ENCODE results near the gene ASTN2. TPM values are rescaled to one million over a fixed set of nuclear protein-coding genes. Genes with fewer than 3 reads are reported as not detected.
"Not testable (repeated sequence)": the region's sequence is repeated elsewhere in the genome, so short reads cannot be mapped to it uniquely, and the experiment has no call there.

Gene ASTN2
- total RNA-seq, 1 experiment from 2014 or later = 7.4 TPM

- Histone ChIP-seq H3K27me3 (ENCODE audit: control insufficient read depth, insufficient read depth, low read length) (no peaks in the 10 kb centered on the region), H3K4me3 (ENCODE audit: insufficient read depth, low read depth, low read length) (no peak overlapping the region), H3K36me3 (replicated peaks; ENCODE audit: control insufficient read depth, insufficient read depth, low read length) (no peaks in the 10 kb centered on the region)
- DNase-seq = peak; percentile 76
These were observed 943.6 kb downstream of the ASTN2 start for GRCh38 chr9:116471093-116471906.

- H3K27me3 ChIP-seq (ENCODE audit: control insufficient read depth, insufficient read depth, low read length) = no peaks in the 10 kb centered on the region
- H3K4me3 ChIP-seq (ENCODE audit: insufficient read depth, low read depth, low read length) = no peak overlapping the region
- no peak for DNase-seq
- no peaks in the 10 kb centered on the region for H3K36me3 ChIP-seq (replicated peaks; ENCODE audit: control insufficient read depth, insufficient read depth, low read length)
These were observed 945.9 kb downstream of the ASTN2 start for GRCh38 chr9:116468793-116469527.

- H3K36me3 ChIP-seq (replicated peaks; ENCODE audit: control insufficient read depth, insufficient read depth, low read length) = no peaks in the 10 kb centered on the region
- no peak for DNase-seq
- no peak overlapping the region for H3K4me3 ChIP-seq (ENCODE audit: insufficient read depth, low read depth, low read length)
- H3K27me3 ChIP-seq (ENCODE audit: control insufficient read depth, insufficient read depth, low read length) = no peaks in the 10 kb centered on the region
These were observed 946.5 kb downstream of the ASTN2 start for GRCh38 chr9:116468369-116468768.

GRCh38 chr9:116467740-116468351 is 947.0 kb downstream of the ASTN2 start:
- Histone ChIP-seq H3K27me3 (ENCODE audit: control insufficient read depth, insufficient read depth, low read length) (no peaks in the 10 kb centered on the region), H3K36me3 (replicated peaks; ENCODE audit: control insufficient read depth, insufficient read depth, low read length) (no peaks in the 10 kb centered on the region), H3K4me3 (ENCODE audit: insufficient read depth, low read depth, low read length) (no peak overlapping the region)
- DNase-seq = no peak

GRCh38 chr9:116466271-116467235 is 948.3 kb downstream of the ASTN2 start:
- no peaks in the 10 kb centered on the region for H3K27me3 ChIP-seq (ENCODE audit: control insufficient read depth, insufficient read depth, low read length)
- H3K4me3 ChIP-seq (ENCODE audit: insufficient read depth, low read depth, low read length) = no peak overlapping the region
- no peaks in the 10 kb centered on the region for H3K36me3 ChIP-seq (replicated peaks; ENCODE audit: control insufficient read depth, insufficient read depth, low read length)
- no peak for DNase-seq

GRCh38 chr9:116465576-116466270 is 949.1 kb downstream of the ASTN2 start:
- H3K27me3 ChIP-seq (ENCODE audit: control insufficient read depth, insufficient read depth, low read length) = no peaks in the 10 kb centered on the region
- no peak for DNase-seq
- no peaks in the 10 kb centered on the region for H3K36me3 ChIP-seq (replicated peaks; ENCODE audit: control insufficient read depth, insufficient read depth, low read length)
- H3K4me3 ChIP-seq (ENCODE audit: insufficient read depth, low read depth, low read length) = no peak overlapping the region

GRCh38 chr9:116464987-116465571 is 949.8 kb downstream of the ASTN2 start:
- Histone ChIP-seq H3K4me3 (ENCODE audit: insufficient read depth, low read depth, low read length) (no peak overlapping the region), H3K27me3 (ENCODE audit: control insufficient read depth, insufficient read depth, low read length) (no peaks in the 10 kb centered on the region), H3K36me3 (replicated peaks; ENCODE audit: control insufficient read depth, insufficient read depth, low read length) (no peaks in the 10 kb centered on the region)
- DNase-seq = no peak

GRCh38 chr9:116464423-116464822 is 950.4 kb downstream of the ASTN2 start:
- Histone ChIP-seq H3K4me3 (ENCODE audit: insufficient read depth, low read depth, low read length) (no peak overlapping the region), H3K27me3 (ENCODE audit: control insufficient read depth, insufficient read depth, low read length) (no peaks in the 10 kb centered on the region), H3K36me3 (replicated peaks; ENCODE audit: control insufficient read depth, insufficient read depth, low read length) (no peaks in the 10 kb centered on the region)
- DNase-seq = no peak

GRCh38 chr9:116461632-116462031 is 953.2 kb downstream of the ASTN2 start:
- H3K4me3 ChIP-seq (ENCODE audit: insufficient read depth, low read depth, low read length) = no peak overlapping the region
- no peaks in the 10 kb centered on the region for H3K36me3 ChIP-seq (replicated peaks; ENCODE audit: control insufficient read depth, insufficient read depth, low read length)
- no peaks in the 10 kb centered on the region for H3K27me3 ChIP-seq (ENCODE audit: control insufficient read depth, insufficient read depth, low read length)
- DNase-seq = no peak

GRCh38 chr9:116460026-116460425 is 954.8 kb downstream of the ASTN2 start:
- Histone ChIP-seq H3K4me3 (ENCODE audit: insufficient read depth, low read depth, low read length) (no peak overlapping the region), H3K36me3 (replicated peaks; ENCODE audit: control insufficient read depth, insufficient read depth, low read length) (no peaks in the 10 kb centered on the region), H3K27me3 (ENCODE audit: control insufficient read depth, insufficient read depth, low read length) (no peaks in the 10 kb centered on the region)
- DNase-seq = no peak

GRCh38 chr9:116459576-116459975 is 955.3 kb downstream of the ASTN2 start:
- H3K36me3 ChIP-seq (replicated peaks; ENCODE audit: control insufficient read depth, insufficient read depth, low read length) = no peaks in the 10 kb centered on the region
- H3K4me3 ChIP-seq (ENCODE audit: insufficient read depth, low read depth, low read length) = no peak overlapping the region
- no peak for DNase-seq
- H3K27me3 ChIP-seq (ENCODE audit: control insufficient read depth, insufficient read depth, low read length) = no peaks in the 10 kb centered on the region

- no peak for DNase-seq
- H3K4me3 ChIP-seq (ENCODE audit: insufficient read depth, low read depth, low read length) = no peak overlapping the region
- no peaks in the 10 kb centered on the region for H3K36me3 ChIP-seq (replicated peaks; ENCODE audit: control insufficient read depth, insufficient read depth, low read length)
- H3K27me3 ChIP-seq (ENCODE audit: control insufficient read depth, insufficient read depth, low read length) = no peaks in the 10 kb centered on the region
These were observed 958.3 kb downstream of the ASTN2 start for GRCh38 chr9:116456490-116457088.

- H3K36me3 ChIP-seq (replicated peaks; ENCODE audit: control insufficient read depth, insufficient read depth, low read length); H3K4me3 ChIP-seq (ENCODE audit: insufficient read depth, low read depth, low read length); DNase-seq; H3K27me3 ChIP-seq (ENCODE audit: control insufficient read depth, insufficient read depth, low read length): not testable (repeated sequence)
These were observed 960.3 kb downstream of the ASTN2 start for GRCh38 chr9:116454539-116454938.

Measured in H7 (cell line).